DOHH2 (cell line): ENCODE measurements around the gene TUBB4B.
"Not testable (repeated sequence)": the region's sequence is repeated elsewhere in the genome, so short reads cannot be mapped to it uniquely, and the experiment has no call there.

Experiments used
- EZH2phosphoT487 ChIP-seq: fragments of 200-600 bp; sonication (generic); IDR thresholded peaks from 2 replicates; pipeline ENCODE4 v1.6.1; 2017; ENCODE audit warnings: borderline replicate concordance, mild to moderate bottlenecking, antibody characterized with exemption, low read length, moderate library complexity, mixed read lengths
- TF ChIP-seq, protein P1 (sequence below): fragments of 200-600 bp; sonication (generic); IDR thresholded peaks from one replicate; pipeline ENCODE4 v1.5.1; 2014; ENCODE audit warnings: antibody characterized with exemption, mild to moderate bottlenecking, low read depth, low read length; ENCODE audit not compliant: poor library complexity, severe bottlenecking

DNA sequence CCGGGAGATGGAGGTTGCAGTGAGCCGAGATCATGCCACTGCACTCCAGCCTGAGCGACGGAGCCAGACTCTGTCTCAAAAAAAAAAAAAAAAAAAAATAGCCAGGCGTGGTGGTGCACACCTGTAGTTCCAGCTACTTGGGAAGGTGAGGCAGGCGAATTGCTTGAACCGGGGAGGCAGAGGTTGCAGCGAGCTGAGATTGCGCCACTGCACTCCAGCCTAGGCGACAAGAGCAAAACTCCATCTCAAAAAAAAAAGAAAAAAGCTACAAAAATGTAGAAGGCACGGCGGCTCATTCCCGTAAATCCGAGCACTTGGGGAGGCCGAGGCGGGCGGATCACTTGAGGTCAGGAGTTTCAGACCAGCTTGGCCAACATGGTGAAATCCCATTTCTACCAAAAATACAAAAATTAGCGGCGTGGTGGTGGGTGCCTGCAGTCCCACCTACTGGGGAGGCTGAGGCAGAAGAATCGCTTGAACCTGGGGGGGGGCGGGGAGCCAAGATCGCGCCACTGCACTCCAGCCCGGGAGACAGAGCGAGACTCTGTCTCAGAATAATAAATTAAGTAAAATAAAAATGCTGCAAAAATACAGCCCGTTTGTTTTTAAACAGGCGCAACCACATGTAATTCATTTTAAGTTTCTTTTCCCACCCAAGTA is 1.4 kb upstream of the TUBB4B start:
- TF ChIP-seq, protein P1, sequence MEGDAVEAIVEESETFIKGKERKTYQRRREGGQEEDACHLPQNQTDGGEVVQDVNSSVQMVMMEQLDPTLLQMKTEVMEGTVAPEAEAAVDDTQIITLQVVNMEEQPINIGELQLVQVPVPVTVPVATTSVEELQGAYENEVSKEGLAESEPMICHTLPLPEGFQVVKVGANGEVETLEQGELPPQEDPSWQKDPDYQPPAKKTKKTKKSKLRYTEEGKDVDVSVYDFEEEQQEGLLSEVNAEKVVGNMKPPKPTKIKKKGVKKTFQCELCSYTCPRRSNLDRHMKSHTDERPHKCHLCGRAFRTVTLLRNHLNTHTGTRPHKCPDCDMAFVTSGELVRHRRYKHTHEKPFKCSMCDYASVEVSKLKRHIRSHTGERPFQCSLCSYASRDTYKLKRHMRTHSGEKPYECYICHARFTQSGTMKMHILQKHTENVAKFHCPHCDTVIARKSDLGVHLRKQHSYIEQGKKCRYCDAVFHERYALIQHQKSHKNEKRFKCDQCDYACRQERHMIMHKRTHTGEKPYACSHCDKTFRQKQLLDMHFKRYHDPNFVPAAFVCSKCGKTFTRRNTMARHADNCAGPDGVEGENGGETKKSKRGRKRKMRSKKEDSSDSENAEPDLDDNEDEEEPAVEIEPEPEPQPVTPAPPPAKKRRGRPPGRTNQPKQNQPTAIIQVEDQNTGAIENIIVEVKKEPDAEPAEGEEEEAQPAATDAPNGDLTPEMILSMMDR = not testable (repeated sequence)
- not testable (repeated sequence) for TF ChIP-seq EZH2phosphoT487
